Measurements from ENCODE around the gene PARD3. TPM values are rescaled to one million over a fixed set of nuclear protein-coding genes. Genes with fewer than 3 reads are reported as not detected.

Gene PARD3
- polyA plus RNA-seq, 3 donors, result 79.3 to 88.4 (median 87.3) TPM

- DNase-seq (ENCODE audit: low read depth in 3 of 3, low spot score in 2 of 3), result no peak
Measured at GRCh38 chr10:34699904-34700517, 115.1 kb downstream of the PARD3 start.

DNA sequence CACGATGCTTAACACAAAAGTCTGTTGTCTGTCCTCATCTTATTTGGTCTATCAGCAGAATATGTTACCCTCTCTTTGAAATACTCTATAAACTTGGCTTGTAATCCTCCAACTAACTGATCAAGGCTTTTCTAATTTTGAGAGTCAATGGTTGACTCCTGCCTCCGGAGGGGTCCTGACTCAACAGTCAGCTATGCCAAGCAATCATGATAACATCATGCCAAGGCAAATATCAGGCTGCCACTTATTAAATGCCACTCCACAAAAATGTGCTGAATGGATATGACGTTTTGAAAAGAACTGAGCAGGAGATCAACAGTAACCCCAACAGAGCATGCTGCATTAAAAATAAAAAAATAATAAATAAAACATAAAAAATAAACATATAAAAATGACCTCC is 116.1 kb downstream of the PARD3 start:
- DNase-seq (ENCODE audit: low read depth in 3 of 3, low spot score in 2 of 3), result no peak

DNA sequence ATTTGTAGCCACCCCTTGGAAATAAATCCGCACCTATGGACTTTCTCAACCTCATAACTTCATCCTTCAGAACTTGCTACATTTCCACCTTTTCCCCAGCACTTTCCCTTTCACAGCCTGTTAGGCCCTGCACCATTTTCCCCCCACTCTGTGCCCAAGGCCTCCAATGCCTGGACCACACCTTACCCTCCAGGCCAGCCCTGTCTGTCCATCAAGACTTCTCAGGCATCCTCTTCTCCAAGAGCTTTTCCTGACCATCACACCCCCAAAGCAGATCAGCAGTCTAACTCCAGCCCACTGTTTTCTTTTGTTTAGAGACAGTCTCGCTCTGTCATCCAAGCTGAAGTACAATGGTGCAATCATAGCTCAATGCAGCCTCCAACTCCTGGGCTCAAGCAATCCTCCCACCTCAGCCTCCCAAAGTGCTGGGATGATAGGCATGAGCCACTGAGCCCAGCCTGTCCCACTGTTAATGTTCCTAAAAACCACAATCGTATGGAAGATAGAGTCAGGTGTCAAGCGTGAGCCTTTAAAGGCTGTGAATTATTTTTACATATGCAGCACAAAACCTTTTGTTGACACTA is 116.8 kb downstream of the PARD3 start:
- DNase-seq (ENCODE audit: low read depth in 3 of 3, low spot score in 2 of 3), result no peak

DNA sequence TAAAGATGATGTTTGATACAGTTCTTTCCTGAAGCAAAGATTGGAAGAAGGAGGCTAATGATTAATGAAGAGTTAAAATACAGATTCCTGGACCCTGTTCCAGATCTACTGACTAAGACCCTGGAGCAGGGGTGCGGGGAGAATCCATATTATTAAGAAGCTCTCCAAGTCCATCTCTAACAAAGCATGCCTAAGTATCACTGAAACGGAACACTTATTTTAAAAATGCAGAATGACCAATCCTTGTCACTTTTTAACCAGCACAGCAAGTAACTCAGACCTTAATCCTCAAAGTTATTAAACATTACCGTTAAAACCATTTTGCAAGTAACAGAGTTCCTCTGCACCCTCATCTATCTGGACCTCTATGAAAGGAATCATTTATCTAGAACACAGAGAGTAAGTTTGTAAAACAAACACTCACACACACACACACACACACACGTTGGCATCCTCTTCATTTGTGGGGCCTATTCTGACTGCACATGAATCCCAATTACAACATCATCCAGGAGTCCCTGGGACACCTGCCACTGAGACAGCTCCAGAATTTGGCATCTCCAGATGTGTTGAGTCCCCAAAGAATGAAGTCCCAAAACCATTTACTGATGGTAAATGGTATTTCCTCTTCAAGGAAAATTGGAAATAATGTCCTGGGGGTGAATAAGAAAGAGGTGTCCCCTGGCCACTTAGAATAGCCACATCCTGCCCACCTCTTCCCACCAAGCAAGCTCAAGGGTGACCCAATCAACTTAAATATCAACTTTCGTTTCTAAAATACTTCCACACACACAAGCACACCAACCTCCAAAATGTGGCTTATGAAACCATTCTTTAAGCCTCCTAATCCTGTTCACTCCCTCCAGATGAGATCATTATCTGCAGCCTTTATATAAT is 117.5 kb downstream of the PARD3 start:
- DNase-seq (ENCODE audit: low read depth in 3 of 3, low spot score in 2 of 3), result no peak

GRCh38 chr10:34696423-34696822 is 118.7 kb downstream of the PARD3 start:
- no peak for DNase-seq (ENCODE audit: low read depth in 3 of 3, low spot score in 2 of 3)

GRCh38 chr10:34690383-34691049 is 124.6 kb downstream of the PARD3 start:
- no peak for DNase-seq (ENCODE audit: low read depth in 3 of 3, low spot score in 2 of 3)

DNA sequence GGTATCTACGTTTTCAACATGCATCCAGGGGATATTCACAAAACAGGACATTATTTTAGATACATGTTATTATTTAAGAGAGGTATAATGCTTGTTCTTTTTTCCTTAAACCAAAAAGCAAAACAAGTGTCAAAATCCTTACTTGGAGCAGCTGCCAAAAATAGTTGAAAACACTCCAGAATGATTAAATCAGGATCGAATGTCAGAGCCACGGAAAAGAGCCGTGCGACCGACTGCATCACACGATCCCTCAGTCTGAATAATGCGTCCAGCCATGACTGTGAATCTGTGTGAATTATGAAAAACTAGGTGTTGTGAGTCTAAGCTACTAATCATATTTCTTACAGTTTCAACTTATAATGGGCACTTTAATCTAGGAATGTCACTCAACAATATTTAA is 126.0 kb downstream of the PARD3 start:
- DNase-seq (ENCODE audit: low read depth in 3 of 3, low spot score in 2 of 3), result no peak

GRCh38 chr10:34687434-34688210 is 127.5 kb downstream of the PARD3 start:
- no peak for DNase-seq (ENCODE audit: low read depth in 3 of 3, low spot score in 2 of 3)

DNA sequence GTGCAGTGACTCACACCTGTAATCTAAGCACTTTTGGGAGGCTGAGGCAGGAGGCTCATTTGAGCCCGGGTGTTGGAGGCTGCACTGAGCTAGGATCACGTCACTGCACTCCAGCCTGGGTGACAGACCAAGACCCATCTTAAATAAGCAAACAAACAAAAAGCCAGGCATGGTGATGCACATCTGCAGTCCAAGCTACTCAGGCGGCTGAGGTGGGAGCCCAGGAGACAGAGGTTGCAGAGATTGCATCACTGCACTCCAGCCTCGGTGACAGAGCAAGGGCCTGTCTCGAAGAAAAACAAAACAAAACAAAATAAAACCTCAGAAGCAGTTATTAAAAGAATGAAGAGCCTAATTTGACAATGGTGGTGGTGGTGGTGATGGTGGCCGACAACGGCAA is 132.5 kb downstream of the PARD3 start:
- DNase-seq (ENCODE audit: low read depth in 3 of 3, low spot score in 2 of 3), result no peak

DNA sequence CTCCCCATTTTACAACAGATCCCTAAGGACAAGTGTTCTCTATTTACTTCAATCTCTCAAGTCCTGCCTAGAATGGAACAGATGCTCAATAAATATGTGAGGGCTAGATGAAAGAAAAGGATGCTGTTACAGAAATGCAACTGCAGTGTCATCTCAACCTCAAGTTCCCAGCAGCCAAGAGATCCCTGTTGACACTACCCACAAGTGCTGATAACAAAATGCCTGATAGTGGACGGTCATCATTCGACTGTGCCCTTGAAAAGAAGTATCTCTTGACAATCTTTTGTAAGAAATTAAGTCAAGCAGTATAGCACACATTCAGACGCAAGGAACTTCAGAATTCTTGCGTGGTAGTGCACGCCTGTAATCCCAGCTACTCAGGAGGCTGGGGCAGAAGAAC is 133.2 kb downstream of the PARD3 start:
- DNase-seq (ENCODE audit: low read depth in 3 of 3, low spot score in 2 of 3), result no peak

- DNase-seq (ENCODE audit: low read depth in 3 of 3, low spot score in 2 of 3), result no peak
Measured at GRCh38 chr10:34679177-34679576, 135.9 kb downstream of the PARD3 start.

DNA sequence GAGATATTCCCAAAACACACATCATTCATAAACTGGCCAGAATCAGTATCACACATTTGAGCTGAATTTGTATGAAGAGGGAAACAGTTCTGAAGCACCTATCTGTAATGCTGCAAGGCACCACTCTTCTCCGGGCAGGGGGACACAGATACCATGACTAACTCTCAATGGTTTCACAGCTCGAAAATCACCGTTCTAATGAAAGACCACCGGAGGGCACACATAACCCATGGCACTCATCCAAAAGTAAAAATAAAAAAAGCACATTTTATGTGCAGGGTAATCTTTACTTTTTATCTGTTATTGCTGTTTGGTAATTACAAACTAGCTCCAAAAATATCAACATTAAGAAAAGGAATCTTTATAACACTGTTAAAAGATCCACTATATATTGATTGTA is 137.5 kb downstream of the PARD3 start:
- DNase-seq (ENCODE audit: low read depth in 3 of 3, low spot score in 2 of 3), result no peak

GRCh38 chr10:34677132-34677531 is 138.0 kb downstream of the PARD3 start:
- DNase-seq (ENCODE audit: low read depth in 3 of 3, low spot score in 2 of 3), result no peak

DNA sequence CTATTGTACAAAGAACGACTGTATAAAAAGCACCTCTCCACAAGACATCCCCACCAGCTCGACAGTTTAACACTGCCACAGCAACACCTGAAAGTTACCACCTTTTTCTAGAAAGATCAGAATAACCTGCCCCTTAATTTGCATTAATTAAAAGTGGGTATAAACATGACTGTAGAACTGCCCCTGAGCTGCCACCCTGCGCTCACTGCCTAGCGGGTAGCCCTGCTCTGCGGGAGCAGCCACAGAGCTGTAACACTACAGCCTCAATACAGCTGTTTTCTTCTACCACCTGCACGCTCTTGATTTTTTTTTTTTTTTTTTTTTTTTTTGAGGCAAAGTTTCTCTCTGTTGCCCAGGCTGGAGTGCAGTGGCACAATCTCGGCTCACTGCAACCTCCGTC is 140.9 kb downstream of the PARD3 start:
- no peak for DNase-seq (ENCODE audit: low read depth in 3 of 3, low spot score in 2 of 3)

- DNase-seq (ENCODE audit: low read depth in 3 of 3, low spot score in 2 of 3), result no peak
Measured at GRCh38 chr10:34670081-34670480, 145.0 kb downstream of the PARD3 start.

GRCh38 chr10:34669079-34669478 is 146.0 kb downstream of the PARD3 start:
- no peak for DNase-seq (ENCODE audit: low read depth in 3 of 3, low spot score in 2 of 3)

- DNase-seq (ENCODE audit: low read depth in 3 of 3, low spot score in 2 of 3), result no peak
Measured at GRCh38 chr10:34667177-34667576, 147.9 kb downstream of the PARD3 start.

DNA sequence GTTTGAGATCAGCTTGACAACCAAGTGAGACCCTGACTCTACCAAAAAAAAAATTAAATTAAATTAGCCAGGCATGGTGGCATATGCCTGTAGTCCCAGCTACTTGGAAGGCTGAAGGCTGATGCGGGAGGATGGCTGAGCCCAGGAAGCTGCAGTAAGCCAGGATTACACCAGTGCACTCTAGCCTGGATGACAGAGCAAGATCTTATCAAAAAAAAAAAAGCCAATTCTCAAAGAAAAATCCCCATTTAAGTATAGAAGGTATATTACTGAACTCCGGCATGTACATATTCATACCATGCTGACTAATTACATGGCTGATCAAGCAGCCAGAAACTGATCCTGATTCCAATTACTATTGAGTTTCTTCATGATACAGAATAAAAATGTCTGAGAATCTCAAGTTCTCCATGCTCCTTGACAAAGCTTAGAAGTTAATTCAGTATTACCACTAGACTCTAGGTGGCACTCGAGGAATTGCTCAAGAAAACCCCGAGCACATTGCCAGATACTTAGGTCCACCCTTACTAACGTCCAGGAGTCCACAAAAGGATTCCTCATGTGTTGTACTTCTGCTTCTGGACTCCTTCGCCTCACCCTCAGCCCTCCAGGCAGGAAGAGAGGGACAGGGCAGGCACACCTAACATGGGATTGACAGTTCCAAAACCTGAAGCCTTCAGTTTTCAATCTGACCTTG is 148.9 kb downstream of the PARD3 start:
- DNase-seq (ENCODE audit: low read depth in 3 of 3, low spot score in 2 of 3), result peak; percentile 62 to 69 (median 64)

- DNase-seq (ENCODE audit: low read depth in 3 of 3, low spot score in 2 of 3), result no peak
Measured at GRCh38 chr10:34664706-34665105, 150.4 kb downstream of the PARD3 start.

- DNase-seq (ENCODE audit: low read depth in 3 of 3, low spot score in 2 of 3), result no peak
Measured at GRCh38 chr10:34661580-34661979, 153.5 kb downstream of the PARD3 start.

Measured in right renal cortex interstitium (tissue), 3 donors.